ENCODE data around the gene FUCA2.
"Not testable (repeated sequence)": the region's sequence is repeated elsewhere in the genome, so short reads cannot be mapped to it uniquely, and the experiment has no call there.

The FUCA2 gene

GRCh38 chr6:143535189-143535614, 23.7 kb upstream of the FUCA2 start:
- no peak for DNase-seq

DNA sequence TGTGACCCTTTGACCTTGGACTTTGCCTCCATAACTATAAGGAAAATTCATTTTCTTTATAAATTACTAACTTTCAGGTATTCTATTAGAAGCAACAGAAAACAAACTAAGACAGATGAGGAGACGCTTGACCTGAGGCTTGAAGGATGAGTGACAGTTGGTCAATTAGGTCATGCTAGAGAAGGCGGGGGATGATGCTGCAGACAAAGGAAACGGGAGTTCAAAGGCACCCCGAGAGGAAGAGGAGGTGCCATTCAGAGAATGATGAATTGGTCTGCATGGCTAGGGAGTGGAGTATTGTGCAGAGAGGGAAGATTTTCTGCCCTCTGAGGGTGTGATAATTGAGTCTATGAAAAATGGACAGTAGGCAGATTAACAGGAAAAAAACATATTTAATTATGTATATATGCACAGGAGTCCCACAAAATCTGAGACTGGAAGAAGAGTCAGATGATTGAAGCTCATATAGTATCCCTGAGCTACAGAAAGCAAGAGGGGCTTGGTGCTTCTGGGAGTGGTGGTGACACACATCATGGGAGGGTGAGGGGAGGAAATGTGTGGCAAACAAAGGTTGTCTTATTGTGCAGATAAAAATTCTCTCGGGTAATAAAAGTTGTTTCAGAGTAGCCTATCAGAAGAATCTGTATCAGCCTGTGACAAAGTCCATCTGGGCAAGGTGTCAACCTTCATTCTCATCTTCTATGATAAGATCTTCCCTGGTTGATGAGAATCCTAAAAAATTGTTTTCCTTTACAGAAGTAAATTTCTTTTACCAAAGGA, 20.4 kb upstream of the FUCA2 start:
- DNase-seq = no peak

DNA sequence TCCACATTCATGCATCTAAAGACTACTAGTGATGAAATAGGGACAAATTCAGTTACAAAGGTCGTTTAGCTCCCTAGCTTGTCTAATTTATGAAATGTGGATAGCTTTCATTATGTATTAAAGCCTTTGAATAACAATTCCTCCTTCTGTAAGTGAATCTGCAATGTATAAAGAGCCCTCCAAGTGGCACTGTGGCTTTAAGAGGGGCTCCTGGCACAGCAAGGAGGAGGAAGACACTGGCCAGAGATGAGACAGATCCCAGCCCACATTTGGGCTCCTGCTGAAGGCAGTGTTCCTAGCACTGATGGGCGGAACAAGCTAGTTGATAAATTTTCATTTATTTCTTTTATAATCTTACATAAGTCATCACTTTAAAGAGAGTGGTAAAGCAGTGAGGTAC, 17.6 kb upstream of the FUCA2 start:
- DNase-seq = no peak

GRCh38 chr6:143528164-143528811, 16.8 kb upstream of the FUCA2 start:
- no peak for DNase-seq

- no peak for DNase-seq
Observed at GRCh38 chr6:143527677-143528076, 16.2 kb upstream of the FUCA2 start.

- DNase-seq = no peak
Observed at GRCh38 chr6:143525356-143525755, 13.8 kb upstream of the FUCA2 start.

DNA sequence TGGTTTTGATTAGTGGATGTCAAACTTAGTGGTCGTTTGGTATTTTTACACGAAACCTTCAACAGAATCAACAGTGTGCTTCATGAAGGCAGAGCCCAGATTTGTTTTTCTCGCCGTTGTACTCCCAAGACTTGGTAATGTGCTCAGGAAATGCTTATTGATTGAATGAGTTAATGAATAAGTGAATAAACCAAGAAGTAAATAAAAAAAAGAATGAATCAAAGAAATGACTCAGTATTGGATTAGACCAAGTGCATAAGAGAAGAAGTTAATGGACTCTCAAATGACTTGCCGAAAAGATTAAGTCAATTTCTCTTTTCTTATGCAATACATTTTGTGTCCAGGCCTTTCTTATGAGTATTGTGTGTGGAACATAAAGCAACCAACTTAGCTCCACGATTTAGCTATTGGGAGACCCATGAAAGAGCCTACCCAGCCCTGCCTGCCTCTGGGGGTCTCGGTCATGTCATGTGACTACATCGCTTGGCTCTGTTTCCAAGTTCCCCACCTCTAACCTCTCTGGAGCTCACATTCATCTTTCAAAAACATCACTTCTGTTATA, 10.6 kb upstream of the FUCA2 start:
- DNase-seq = no peak

- DNase-seq = no peak
Observed at GRCh38 chr6:143517447-143517773, 5.9 kb upstream of the FUCA2 start.

DNA sequence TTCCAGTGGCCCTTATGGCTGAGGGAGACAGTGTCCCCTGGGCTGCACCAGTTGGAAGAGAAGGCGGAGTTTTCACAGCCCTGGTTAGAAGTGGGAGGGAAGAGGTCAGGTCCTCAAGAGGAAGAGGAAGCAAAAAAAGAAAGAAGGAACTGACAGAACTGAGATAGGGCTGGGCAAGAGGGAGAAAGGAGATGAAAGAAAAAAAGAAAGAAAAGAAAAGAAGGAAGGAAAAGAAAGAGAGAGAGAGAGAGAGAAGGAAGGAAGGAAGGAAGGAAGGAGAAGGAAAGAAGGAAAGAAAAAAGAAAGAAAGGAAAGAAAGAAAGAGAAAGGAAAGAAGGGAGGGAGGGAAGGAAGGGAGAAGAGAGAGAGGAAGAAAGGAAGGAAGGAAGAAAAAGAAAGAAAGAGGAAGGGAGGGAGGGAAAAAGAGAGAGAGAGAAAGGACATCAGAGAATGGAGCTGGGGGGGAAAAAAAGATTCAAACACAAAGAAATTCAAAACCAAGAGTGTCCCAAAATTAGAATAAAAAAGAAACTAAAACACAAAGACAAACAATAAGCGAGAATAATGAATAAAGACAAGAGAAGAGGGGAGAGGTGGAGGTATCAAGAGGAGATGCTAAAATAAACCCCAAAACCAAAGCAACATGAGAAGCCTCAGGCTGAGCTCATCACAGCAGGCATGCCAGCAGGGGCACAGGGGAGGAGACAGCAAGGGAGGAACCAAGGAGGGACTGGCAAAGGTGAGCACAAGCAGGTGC, 5.3 kb upstream of the FUCA2 start:
- DNase-seq = no peak

- DNase-seq = no peak
Observed at GRCh38 chr6:143515766-143516355, 4.3 kb upstream of the FUCA2 start.

DNA sequence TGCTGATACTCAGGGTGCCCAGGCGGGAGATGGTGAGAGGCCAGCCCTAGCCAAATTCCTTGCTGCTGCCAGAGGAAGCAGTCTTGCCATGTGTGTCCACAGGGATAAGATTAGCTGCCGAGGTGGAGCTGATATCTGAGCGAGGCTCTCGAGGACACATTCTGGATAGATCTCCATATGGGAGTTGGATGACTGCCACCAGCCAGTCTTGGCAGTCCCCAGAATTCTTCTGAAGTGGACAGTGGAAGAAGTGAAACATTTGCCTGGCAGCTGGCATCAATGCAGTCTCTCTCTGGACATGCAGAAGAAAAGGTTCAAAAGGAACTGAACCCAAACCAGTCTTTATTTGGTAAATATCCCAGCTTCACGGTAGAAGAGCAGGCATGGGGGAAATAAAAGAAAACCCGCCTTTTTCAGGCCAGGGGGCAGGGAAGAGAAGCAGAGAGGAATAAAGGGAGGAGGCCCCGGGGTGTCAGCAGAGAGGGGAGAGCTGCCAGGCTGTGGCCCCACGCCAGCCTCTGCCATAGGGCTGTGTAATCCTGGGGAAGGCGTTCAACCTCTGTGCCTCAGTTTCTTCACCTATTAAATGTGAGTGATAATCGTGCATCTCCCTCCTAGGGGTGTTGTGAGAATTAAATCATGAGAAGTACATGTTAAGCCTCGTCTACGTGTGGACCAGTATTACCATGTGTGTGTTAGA, 3.7 kb upstream of the FUCA2 start:
- DNase-seq = no peak

GRCh38 chr6:143513410-143513809, 1.9 kb upstream of the FUCA2 start:
- no peak for DNase-seq

DNA sequence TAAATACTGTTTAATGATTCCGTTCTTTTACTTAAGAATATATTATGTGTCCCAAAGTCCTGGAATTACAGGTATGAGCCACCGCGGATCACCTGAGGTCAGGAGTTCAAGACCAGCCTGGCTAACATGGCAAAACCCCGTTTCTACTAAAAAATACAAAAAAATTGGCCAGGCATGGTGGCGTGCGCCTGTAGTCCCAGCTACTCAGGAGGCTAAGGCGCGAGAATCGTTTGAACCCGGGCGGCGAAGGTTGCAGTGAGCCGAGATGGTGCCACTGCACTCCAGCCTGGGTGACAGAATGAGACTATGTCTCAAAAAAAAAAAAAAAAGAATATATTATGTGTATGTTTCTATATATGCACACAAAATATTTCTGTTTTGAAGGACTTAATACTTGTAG, 1.2 kb downstream of the FUCA2 start:
- DNase-seq = not testable (repeated sequence)

GRCh38 chr6:143507358-143508145, 4.0 kb downstream of the FUCA2 start:
- no peak for DNase-seq

DNA sequence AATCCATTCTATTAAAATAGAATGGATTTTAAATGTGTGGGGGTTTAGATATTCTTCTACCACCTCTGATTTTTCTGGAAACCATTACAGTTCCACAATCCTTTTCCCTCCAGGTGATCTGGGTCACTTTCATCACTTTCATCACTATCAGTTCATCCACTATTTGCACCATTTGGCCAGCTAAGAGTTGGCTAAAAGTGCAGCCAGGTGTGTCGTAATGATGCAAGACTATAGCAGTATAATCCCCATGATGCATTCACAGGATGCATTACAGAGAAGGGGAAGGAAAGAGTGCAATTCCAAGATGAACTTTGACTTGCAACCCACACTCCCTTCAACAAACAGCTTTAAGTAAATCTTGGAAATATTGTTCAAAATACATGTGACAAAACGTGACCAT, 4.9 kb downstream of the FUCA2 start:
- DNase-seq = no peak

- DNase-seq = no peak
Observed at GRCh38 chr6:143506199-143506598, 5.3 kb downstream of the FUCA2 start.

GRCh38 chr6:143505537-143505936, 6.0 kb downstream of the FUCA2 start:
- no peak for DNase-seq

GRCh38 chr6:143505111-143505510, 6.4 kb downstream of the FUCA2 start:
- DNase-seq = no peak

DNA sequence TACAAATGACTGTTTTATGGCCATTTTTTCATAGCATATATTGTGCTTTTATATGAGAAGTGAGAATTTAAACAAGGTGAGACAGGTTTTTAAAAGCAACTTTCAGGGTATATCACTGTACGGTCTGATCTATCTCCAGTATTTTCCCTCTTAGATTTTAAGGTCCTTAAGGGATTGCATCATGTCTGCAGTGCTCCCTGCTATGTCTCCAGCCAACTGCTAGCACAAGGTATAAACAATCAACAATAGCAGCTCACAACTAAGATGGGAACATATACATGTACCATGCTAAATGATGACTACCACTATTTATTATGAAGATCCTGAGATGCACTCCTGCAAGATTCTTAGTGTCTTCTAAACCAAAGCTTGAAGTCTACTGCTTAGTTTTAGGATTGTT, 7.2 kb downstream of the FUCA2 start:
- no peak for DNase-seq

DNA sequence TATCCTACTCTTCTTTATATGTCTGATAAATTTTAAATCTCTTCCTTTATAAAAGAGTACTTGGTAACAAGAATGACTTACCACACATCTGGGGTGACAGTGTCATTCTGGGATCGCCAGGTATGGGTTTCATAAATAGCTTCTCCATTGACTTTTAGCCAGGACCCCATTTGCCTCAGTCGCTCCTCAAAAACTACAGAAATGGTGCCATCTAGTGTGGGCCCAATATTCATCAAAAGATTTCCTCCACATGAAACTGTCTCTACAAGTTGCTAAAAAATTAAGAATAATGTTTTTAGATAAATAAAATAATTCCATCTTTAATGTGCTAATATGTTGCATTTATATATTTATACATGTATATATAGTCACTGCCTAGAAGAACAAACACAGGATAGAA, 9.7 kb downstream of the FUCA2 start:
- DNase-seq = no peak

GRCh38 chr6:143498428-143498827, 13.1 kb downstream of the FUCA2 start:
- no peak for DNase-seq

DNA sequence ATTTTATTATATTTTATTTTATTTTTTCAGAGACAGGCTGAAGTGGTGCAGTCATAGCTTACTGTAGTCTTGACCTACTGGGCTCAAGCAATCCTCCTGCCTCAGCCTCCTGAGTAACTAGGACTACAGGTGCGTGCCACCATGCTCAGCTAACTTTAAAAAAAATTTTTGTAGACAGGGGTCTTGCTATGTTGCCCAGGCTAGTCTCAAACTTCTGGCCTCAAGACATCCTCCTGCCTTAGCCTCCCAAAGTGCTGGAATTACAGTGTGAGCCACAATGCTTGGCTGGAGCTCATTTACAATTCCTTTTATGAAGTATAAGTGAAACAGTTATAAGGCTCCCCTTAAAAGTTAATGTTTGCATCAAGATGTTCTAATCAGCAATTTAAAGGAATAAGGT, 14.5 kb downstream of the FUCA2 start:
- DNase-seq = no peak
